Tibial artery (tissue), 4 donors: ENCODE measurements around the gene NOP9.

Experiments used
- DNase-seq, 2 donors: peaks; one replicate each; pipeline ENCODE4 v3.0.0-alpha.2; 2019
- H3K27ac ChIP-seq, 2 donors: fragments of 200-600 bp; sonication (generic) in 1 of 2; 1 replicate in 1 of 2; 2 replicates in 1 of 2; pipeline ENCODE4 v1.5.1; 2018 to 2019; ENCODE audit warnings: mild to moderate bottlenecking in 1 of 2
- H3K27me3 ChIP-seq, 2 donors: fragments of 200-600 bp; sonication (generic) in 1 of 2; one replicate each; pipeline versions ENCODE4 v1.5.1 to v1.6.0; 2016 to 2019
- H3K36me3 ChIP-seq, 3 donors: fragments of 200-600 bp; sonication (generic) in 2 of 3; one replicate each; pipeline ENCODE4 v1.5.1; 2016 to 2019; ENCODE audit warnings: mild to moderate bottlenecking in 2 of 3
- H3K4me1 ChIP-seq, 4 donors: fragments of 200-600 bp; sonication (generic) in 2 of 4; 1 replicate in 3 of 4; 2 replicates in 1 of 4; pipeline ENCODE4 v1.5.1; 2016 to 2019
- H3K4me3 ChIP-seq, 2 donors: fragments of 200-600 bp; sonication (generic) in 1 of 2; 1 replicate in 1 of 2; 2 replicates in 1 of 2; pipeline ENCODE4 v1.5.1; 2018 to 2019; ENCODE audit warnings: mild to moderate bottlenecking in 2 of 2
- H3K9me3 ChIP-seq, 3 donors: fragments of 200-600 bp; sonication (generic) in 1 of 3; one replicate each; pipeline ENCODE4 v1.5.1; 2016 to 2019
- CTCF ChIP-seq, 2 experiments: fragments of 200-600 bp in 1 of 2; fragments of 450-650 bp in 1 of 2; IDR thresholded peaks; one replicate each; pipeline ENCODE4 v1.5.1; 2017 to 2019; ENCODE audit warnings: antibody characterized with exemption in 2 of 2, mild to moderate bottlenecking in 1 of 2, moderate library complexity in 1 of 2
- intact Hi-C: fragments of 100-400 bp; cut with DNase I; formaldehyde crosslinking; loops from one replicate; pipeline ENCODE4 v1.15.0; 2023; ENCODE audit warnings: low total_unique reads

The NOP9 gene

GRCh38 chr14:24274101-24274543, 25.5 kb upstream of the NOP9 start:
- Histone ChIP-seq H3K9me3 (no peaks in the 10 kb centered on the region), H3K36me3 (peaks cover 0 to 10% (median 2%) of the 10 kb centered on the region in 3 donors), H3K4me3 (no peak overlapping the region), H3K4me1 (peaks cover 0 to 12% (median 8%) of the 10 kb centered on the region in 4 donors), H3K27ac (no peak overlapping the region), H3K27me3 (no peaks in the 10 kb centered on the region)
- no peak for TF ChIP-seq CTCF (IDR thresholded peaks at IDR 0.05)
- DNase-seq = no peak
- intact Hi-C loops = no loop called here

GRCh38 chr14:24277071-24277470, 22.6 kb upstream of the NOP9 start:
- peaks cover 0 to under 1% (median under 1%) of the 10 kb centered on the region in 4 donors for H3K4me1 ChIP-seq
- H3K27ac ChIP-seq = no peak overlapping the region
- no peaks in the 10 kb centered on the region for H3K27me3 ChIP-seq
- DNase-seq = no peak
- TF ChIP-seq CTCF (IDR thresholded peaks at IDR 0.05) = no peak
- H3K9me3 ChIP-seq = no peaks in the 10 kb centered on the region
- no peaks in the 10 kb centered on the region for H3K36me3 ChIP-seq
- H3K4me3 ChIP-seq = no peak overlapping the region
- intact Hi-C loops = no loop called here

- DNase-seq = peak in 1 of 2 donors; percentile 28
- Histone ChIP-seq H3K27me3 (no peaks in the 10 kb centered on the region), H3K27ac (no peak overlapping the region), H3K36me3 (no peaks in the 10 kb centered on the region), H3K9me3 (no peaks in the 10 kb centered on the region), H3K4me3 (no peak overlapping the region), H3K4me1 (no peaks in the 10 kb centered on the region)
- no peak for TF ChIP-seq CTCF (IDR thresholded peaks at IDR 0.05)
- intact Hi-C loops = no loop called here
Observed at GRCh38 chr14:24277606-24278321, 21.9 kb upstream of the NOP9 start.

- intact Hi-C loops = no loop called here
- no peaks in the 10 kb centered on the region for H3K27me3 ChIP-seq
- H3K27ac ChIP-seq = no peak overlapping the region
- no peaks in the 10 kb centered on the region for H3K36me3 ChIP-seq
- no peaks in the 10 kb centered on the region for H3K4me1 ChIP-seq
- H3K9me3 ChIP-seq = no peaks in the 10 kb centered on the region
- no peak for DNase-seq
- no peak for TF ChIP-seq CTCF (IDR thresholded peaks at IDR 0.05)
- H3K4me3 ChIP-seq = no peak overlapping the region
Observed at GRCh38 chr14:24278424-24278823, 21.2 kb upstream of the NOP9 start.

GRCh38 chr14:24279301-24280186, 20.1 kb upstream of the NOP9 start:
- H3K27ac ChIP-seq = no peak overlapping the region
- H3K9me3 ChIP-seq = no peaks in the 10 kb centered on the region
- no peaks in the 10 kb centered on the region for H3K36me3 ChIP-seq
- no peak overlapping the region for H3K4me3 ChIP-seq
- no peak for TF ChIP-seq CTCF (IDR thresholded peaks at IDR 0.05)
- intact Hi-C loops = no loop called here
- no peaks in the 10 kb centered on the region for H3K27me3 ChIP-seq
- no peak for DNase-seq
- no peaks in the 10 kb centered on the region for H3K4me1 ChIP-seq
